ENCODE measurements around the gene NFIA.

DNA sequence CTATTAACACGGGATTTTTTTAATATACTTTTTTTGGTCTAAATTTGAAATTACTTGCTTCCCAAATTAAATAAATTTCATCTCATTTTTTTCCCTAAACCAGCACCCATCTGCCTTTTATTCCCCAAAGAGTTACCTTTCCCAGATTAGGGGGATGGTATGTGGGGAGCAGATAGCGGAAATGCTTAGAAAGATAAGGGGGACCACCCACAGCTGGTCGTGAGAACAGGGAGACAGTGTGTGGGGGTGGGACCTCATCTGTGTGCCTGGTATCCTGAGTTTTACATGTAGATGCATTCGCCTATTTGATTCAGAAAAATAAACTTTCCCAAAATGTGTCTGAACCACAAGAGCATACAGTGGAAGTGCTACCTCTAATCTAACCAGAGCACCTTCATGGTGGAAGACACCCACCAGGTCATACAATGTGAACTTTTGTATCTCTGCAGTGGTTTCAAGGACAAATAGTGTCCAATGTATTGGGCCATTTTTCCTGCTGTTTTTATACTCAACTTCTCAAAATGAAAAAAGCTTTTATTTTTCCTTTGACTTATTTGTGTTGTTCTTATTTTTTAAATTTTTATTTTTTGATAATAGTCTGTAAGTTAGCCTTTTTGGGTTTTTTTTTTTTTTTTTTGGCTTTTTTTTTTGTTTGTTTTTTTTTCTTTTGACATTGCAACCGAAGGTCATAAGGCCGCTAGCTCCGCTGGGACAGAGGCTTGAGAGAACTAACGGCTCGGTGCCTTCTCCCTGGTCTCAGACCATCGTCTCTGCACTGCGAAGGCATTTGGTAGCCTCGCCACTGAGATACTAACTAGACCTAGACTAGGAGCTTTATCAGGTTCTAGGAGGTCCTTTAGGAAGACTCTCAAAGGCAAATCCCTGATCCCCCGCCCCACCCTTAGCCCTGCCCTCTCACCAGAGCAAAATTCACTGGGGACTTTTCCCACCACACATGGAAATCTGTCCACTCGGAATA, 379.3 kb downstream of the NFIA start:
- TF ChIP-seq, protein P1, sequence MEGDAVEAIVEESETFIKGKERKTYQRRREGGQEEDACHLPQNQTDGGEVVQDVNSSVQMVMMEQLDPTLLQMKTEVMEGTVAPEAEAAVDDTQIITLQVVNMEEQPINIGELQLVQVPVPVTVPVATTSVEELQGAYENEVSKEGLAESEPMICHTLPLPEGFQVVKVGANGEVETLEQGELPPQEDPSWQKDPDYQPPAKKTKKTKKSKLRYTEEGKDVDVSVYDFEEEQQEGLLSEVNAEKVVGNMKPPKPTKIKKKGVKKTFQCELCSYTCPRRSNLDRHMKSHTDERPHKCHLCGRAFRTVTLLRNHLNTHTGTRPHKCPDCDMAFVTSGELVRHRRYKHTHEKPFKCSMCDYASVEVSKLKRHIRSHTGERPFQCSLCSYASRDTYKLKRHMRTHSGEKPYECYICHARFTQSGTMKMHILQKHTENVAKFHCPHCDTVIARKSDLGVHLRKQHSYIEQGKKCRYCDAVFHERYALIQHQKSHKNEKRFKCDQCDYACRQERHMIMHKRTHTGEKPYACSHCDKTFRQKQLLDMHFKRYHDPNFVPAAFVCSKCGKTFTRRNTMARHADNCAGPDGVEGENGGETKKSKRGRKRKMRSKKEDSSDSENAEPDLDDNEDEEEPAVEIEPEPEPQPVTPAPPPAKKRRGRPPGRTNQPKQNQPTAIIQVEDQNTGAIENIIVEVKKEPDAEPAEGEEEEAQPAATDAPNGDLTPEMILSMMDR (optimal IDR thresholded peaks at IDR 0.05 in 1 of 3, IDR thresholded peaks at IDR 0.05 in 1 of 3, conservative IDR thresholded peaks at IDR 0.05 in 1 of 3; ENCODE audit: extremely low read depth in 1 of 3, insufficient read depth in 2 of 3, low read length in 3 of 3), result no peak
- no peak for TF ChIP-seq EZH2 (IDR thresholded peaks at IDR 0.05; ENCODE audit: low read length)
